CD4-positive, alpha-beta T cell treated with Interleukin-1 beta for 1 hour (primary cell): ENCODE results near the gene CYB5RL.
"Not testable (repeated sequence)": the region's sequence is repeated elsewhere in the genome, so short reads cannot be mapped to it uniquely, and the experiment has no call there.

Source experiments
- DNase-seq, 2 donors: peaks; one replicate each; pipeline ENCODE4 v3.0.0-alpha.2; 2020 to 2022

Gene CYB5RL

GRCh38 chr1:54225986-54226559, 26.2 kb upstream of the CYB5RL start:
- no peak for DNase-seq

- no peak for DNase-seq
These were observed 25.5 kb upstream of the CYB5RL start for GRCh38 chr1:54225378-54225777.

- no peak for DNase-seq
These were observed 24.4 kb upstream of the CYB5RL start for GRCh38 chr1:54224233-54224632.

- DNase-seq, result no peak
These were observed 23.8 kb upstream of the CYB5RL start for GRCh38 chr1:54223441-54224202.

GRCh38 chr1:54222711-54223110, 22.9 kb upstream of the CYB5RL start:
- DNase-seq, result no peak

GRCh38 chr1:54221867-54222484, 22.1 kb upstream of the CYB5RL start:
- DNase-seq, result no peak

- no peak for DNase-seq
These were observed 21.4 kb upstream of the CYB5RL start for GRCh38 chr1:54221113-54221834.

- peak in 1 of 2 donors; percentile 39 for DNase-seq
These were observed 20.4 kb upstream of the CYB5RL start for GRCh38 chr1:54220004-54220811.

- DNase-seq, result no peak
These were observed 19.8 kb upstream of the CYB5RL start for GRCh38 chr1:54219688-54220003.

- no peak for DNase-seq
These were observed 19.3 kb upstream of the CYB5RL start for GRCh38 chr1:54218883-54219687.

- no peak for DNase-seq
These were observed 15.7 kb upstream of the CYB5RL start for GRCh38 chr1:54215523-54215922.

- no peak for DNase-seq
These were observed 13.0 kb upstream of the CYB5RL start for GRCh38 chr1:54212872-54213271.

- DNase-seq, result not testable (repeated sequence)
These were observed 8.1 kb upstream of the CYB5RL start for GRCh38 chr1:54207896-54208295.

- no peak for DNase-seq
These were observed 7.5 kb upstream of the CYB5RL start for GRCh38 chr1:54207287-54207686.

- no peak for DNase-seq
These were observed 4.4 kb upstream of the CYB5RL start for GRCh38 chr1:54204199-54204598.

GRCh38 chr1:54200519-54200997, 728 bp upstream of the CYB5RL start:
- DNase-seq, result no peak

GRCh38 chr1:54199151-54199764, 572 bp downstream of the CYB5RL start:
- no peak for DNase-seq

- no peak for DNase-seq
These were observed 6.4 kb downstream of the CYB5RL start for GRCh38 chr1:54193453-54193852.

GRCh38 chr1:54191525-54191924, 8.3 kb downstream of the CYB5RL start:
- DNase-seq, result no peak

GRCh38 chr1:54190526-54190925, 9.3 kb downstream of the CYB5RL start:
- DNase-seq, result no peak

- DNase-seq, result no peak
These were observed 11.5 kb downstream of the CYB5RL start for GRCh38 chr1:54188291-54188690.
